Stimulated activated CD8-positive, alpha-beta memory T cell treated with anti-CD3 and anti-CD28 coated beads, Interleukin-7, amount 100 ng/mL, for 1 hour (primary cell): ENCODE measurements around the gene PDIA4.

ENCODE experiments used
- DNase-seq, 2 donors: peaks; one replicate each; pipeline ENCODE4 v3.0.0-alpha.2; 2020; ENCODE audit warnings: low read depth in 2 of 2

Gene PDIA4

GRCh38 chr7:148964483-148965267 is 63.6 kb downstream of the PDIA4 start:
- no peak for DNase-seq

GRCh38 chr7:148963583-148964482 is 64.5 kb downstream of the PDIA4 start:
- DNase-seq: no peak

GRCh38 chr7:148962823-148963582 is 65.3 kb downstream of the PDIA4 start:
- DNase-seq: no peak

- no peak for DNase-seq
These were observed 65.9 kb downstream of the PDIA4 start for GRCh38 chr7:148962440-148962822.

- no peak for DNase-seq
These were observed 68.6 kb downstream of the PDIA4 start for GRCh38 chr7:148959726-148960125.

GRCh38 chr7:148958061-148958460 is 70.2 kb downstream of the PDIA4 start:
- no peak for DNase-seq

GRCh38 chr7:148954766-148955165 is 73.5 kb downstream of the PDIA4 start:
- DNase-seq: no peak

- no peak for DNase-seq
These were observed 74.6 kb downstream of the PDIA4 start for GRCh38 chr7:148953676-148954075.
